Liver (tissue), 9 donors: Measurements from ENCODE around the gene SLC7A10. TPM values are rescaled to one million over a fixed set of nuclear protein-coding genes. Genes with fewer than 3 reads are reported as not detected.

ENCODE experiments used
- DNase-seq: peaks from one replicate; pipeline ENCODE4 v3.0.0-alpha.2; 2017; ENCODE audit warnings: low spot score
- H3K27ac ChIP-seq, 2 donors: one replicate each; pipeline ENCODE4 v1.7.0; 2013; ENCODE audit warnings: inconsistent platforms in 2 of 2, low read length in 2 of 2, control low read depth in 1 of 2, low read depth in 1 of 2, mild to moderate bottlenecking in 1 of 2
- H3K27me3 ChIP-seq, 4 donors: one replicate each; pipeline versions ENCODE4 v1.6.1 to v1.7.0; 2013; ENCODE audit warnings: low read length in 3 of 4, inconsistent platforms in 1 of 4, mild to moderate bottlenecking in 1 of 4, moderate library complexity in 1 of 4; ENCODE audit not compliant: control insufficient read depth in 4 of 4, insufficient read depth in 4 of 4
- H3K36me3 ChIP-seq, 4 donors: one replicate each; pipeline versions ENCODE4 v1.6.1 to v1.7.0; 2013; ENCODE audit warnings: low read length in 3 of 4, mild to moderate bottlenecking in 3 of 4, low read depth in 1 of 4, moderate library complexity in 1 of 4; ENCODE audit not compliant: control insufficient read depth in 4 of 4, insufficient read depth in 3 of 4
- H3K4me1 ChIP-seq, 4 donors: one replicate each; pipeline versions ENCODE4 v1.6.1 to v1.7.0; 2013; ENCODE audit warnings: low read length in 3 of 4, mild to moderate bottlenecking in 3 of 4, moderate library complexity in 1 of 4; ENCODE audit not compliant: control insufficient read depth in 4 of 4, insufficient read depth in 4 of 4
- H3K4me3 ChIP-seq, 3 donors: one replicate each; pipeline versions ENCODE4 v1.6.1 to v1.7.0; 2013; ENCODE audit warnings: low read length in 3 of 3, control low read depth in 1 of 3, low read depth in 1 of 3, mild to moderate bottlenecking in 1 of 3
- H3K9ac ChIP-seq, 2 donors: one replicate each; pipeline ENCODE4 v1.7.0; 2013; ENCODE audit warnings: low read length in 2 of 2, mild to moderate bottlenecking in 2 of 2, moderate library complexity in 2 of 2, control low read depth in 1 of 2, low read depth in 1 of 2
- H3K9me3 ChIP-seq, 4 donors: one replicate each; pipeline versions ENCODE4 v1.6.1 to v1.7.0; 2013; ENCODE audit warnings: low read length in 3 of 4; ENCODE audit not compliant: control insufficient read depth in 4 of 4
- ATF3 ChIP-seq: IDR thresholded peaks from 2 replicates; pipeline ENCODE4 v1.6.1; 2016; ENCODE audit warnings: antibody characterized with exemption
- CTCF ChIP-seq: fragments of 150-350 bp; IDR thresholded peaks from 2 replicates; pipeline ENCODE4 v1.5.1; 2017; ENCODE audit warnings: improper control_type of control experiment, low read depth, low read length; ENCODE audit not compliant: missing input control
- FOXA1 ChIP-seq: IDR thresholded peaks from 2 replicates; pipeline ENCODE4 v1.6.1; 2016; ENCODE audit warnings: antibody characterized with exemption
- FOXA2 ChIP-seq: IDR thresholded peaks from 2 replicates; pipeline ENCODE4 v1.6.1; 2016; ENCODE audit warnings: antibody characterized with exemption
- GABPA ChIP-seq, 2 donors: IDR thresholded peaks in 1 of 2; conservative IDR thresholded peaks in 1 of 2; 2 replicates each; pipeline ENCODE4 v1.6.1; 2016; ENCODE audit warnings: antibody characterized with exemption in 2 of 2, mild to moderate bottlenecking in 1 of 2, moderate library complexity in 1 of 2
- HNF4A ChIP-seq, 2 donors: conservative IDR thresholded peaks; 2 replicates each; pipeline ENCODE4 v1.6.1; 2016; ENCODE audit warnings: antibody characterized with exemption in 2 of 2, mild to moderate bottlenecking in 2 of 2
- HNF4G ChIP-seq: IDR thresholded peaks from 2 replicates; pipeline ENCODE4 v1.6.1; 2016; ENCODE audit warnings: antibody characterized with exemption
- MAX ChIP-seq: IDR thresholded peaks from 2 replicates; pipeline ENCODE4 v1.6.1; 2016; ENCODE audit warnings: antibody characterized with exemption
- RAD21 ChIP-seq, 2 donors: IDR thresholded peaks; 2 replicates each; pipeline ENCODE4 v1.6.1; 2016; ENCODE audit warnings: antibody characterized with exemption in 2 of 2, mild to moderate bottlenecking in 2 of 2
- REST ChIP-seq: IDR thresholded peaks from 2 replicates; pipeline ENCODE4 v1.6.1; 2016; ENCODE audit warnings: antibody characterized with exemption, mild to moderate bottlenecking
- RXRA ChIP-seq, 2 donors: IDR thresholded peaks; 2 replicates each; pipeline ENCODE4 v1.6.1; 2017 to 2018; ENCODE audit warnings: antibody characterized with exemption in 2 of 2, mild to moderate bottlenecking in 1 of 2
- SP1 ChIP-seq: IDR thresholded peaks from 2 replicates; pipeline ENCODE4 v1.6.1; 2018; ENCODE audit warnings: antibody characterized with exemption, mild to moderate bottlenecking
- TAF1 ChIP-seq: conservative IDR thresholded peaks from 2 replicates; pipeline ENCODE4 v1.6.1; 2016; ENCODE audit warnings: antibody characterized with exemption, mild to moderate bottlenecking
- ZBTB33 ChIP-seq: IDR thresholded peaks from 2 replicates; pipeline ENCODE4 v1.6.1; 2016; ENCODE audit warnings: antibody characterized with exemption
- WGBS: extraction: QIAGEN DNeasy Blood & Tissue Kit; methylation state at CpG from one replicate; pipeline ENCODE4 v1.1.7; 2013; 5-methylcytosine and 5-hydroxymethylcytosine counted together
- polyA plus RNA-seq, 2 donors: library from polyadenylated mRNA; stranded (reverse) in 1 of 2; unstranded in 1 of 2; fragments of 200-250 nt in 1 of 2; fragments of >200 nt in 1 of 2; fragmentation: Nextera tagmentation in 1 of 2; extraction: Ambion mirVana in 1 of 2; gene quantifications; one replicate each; pipeline versions ENCODE4 v1.2.1 to v1.2.3, GENCODE V29; 2013 to 2015
- total RNA-seq, 2 donors: library from RNA; depleted of rRNA; stranded (reverse); fragments of >200 nt; gene quantifications; one replicate each; pipeline ENCODE4 v1.2.3, GENCODE V29; 2014
- donor health status: healthy.
- donor health status: healthy.
- donor health status: healthy.
- donor health status: healthy.
- donor health status: healthy.

The SLC7A10 gene
- total and polyA plus RNA-seq, 4 donors: not detected

- Histone ChIP-seq H3K27ac (no peak overlapping the region), H3K4me3 (no peak overlapping the region), H3K27me3 (no peaks in the 10 kb centered on the region), H3K4me1 (peaks cover 0 to 6% (median 3%) of the 10 kb centered on the region in 4 donors), H3K9ac (no peak overlapping the region), H3K9me3 (no peaks in the 10 kb centered on the region), H3K36me3 (no peaks in the 10 kb centered on the region)
- TF ChIP-seq SP1 (no peak), HNF4A (conservative IDR thresholded peaks at IDR 0.05) (no peak), RAD21 (IDR thresholded peaks at IDR 0.05) (no peak), CTCF (no peak), MAX (no peak), FOXA1 (no peak), RXRA (IDR thresholded peaks at IDR 0.05) (no peak), ATF3 (no peak), GABPA (IDR thresholded peaks at IDR 0.05 in 1 of 2, conservative IDR thresholded peaks at IDR 0.05 in 1 of 2) (no peak)
- no peak for DNase-seq
- 94% methylated on average over 2 of the region's 2 CpGs for WGBS
Measured at GRCh38 chr19:33257828-33258227, 32.2 kb upstream of the SLC7A10 start.

- H3K27ac ChIP-seq: no peak overlapping the region
- no peak overlapping the region for H3K4me3 ChIP-seq
- no peaks in the 10 kb centered on the region for H3K36me3 ChIP-seq
- TF ChIP-seq HNF4G: no peak
- no peak for TF ChIP-seq FOXA1
- TF ChIP-seq SP1: no peak
- no peak for TF ChIP-seq FOXA2
- TF ChIP-seq TAF1: no peak
- no peak for TF ChIP-seq RAD21 (IDR thresholded peaks at IDR 0.05)
- H3K4me1 ChIP-seq: peaks cover 0 to 6% (median 4%) of the 10 kb centered on the region in 4 donors
- H3K9ac ChIP-seq: no peak overlapping the region
- no peaks in the 10 kb centered on the region for H3K9me3 ChIP-seq
- no peaks in the 10 kb centered on the region for H3K27me3 ChIP-seq
- no peak for DNase-seq
- 83% methylated on average over 7 of the region's 7 CpGs for WGBS
Measured at GRCh38 chr19:33256261-33256660, 30.6 kb upstream of the SLC7A10 start.

- DNase-seq: no peak
- no peak overlapping the region for H3K4me3 ChIP-seq
- no peaks in the 10 kb centered on the region for H3K9me3 ChIP-seq
- H3K9ac ChIP-seq: no peak overlapping the region
- 87% methylated on average over 7 of the region's 7 CpGs for WGBS
- H3K27ac ChIP-seq: no peak overlapping the region
- no peak for TF ChIP-seq RAD21 (IDR thresholded peaks at IDR 0.05)
- TF ChIP-seq GABPA (IDR thresholded peaks at IDR 0.05 in 1 of 2, conservative IDR thresholded peaks at IDR 0.05 in 1 of 2): no peak
- TF ChIP-seq HNF4G: no peak
- TF ChIP-seq ZBTB33: no peak
- TF ChIP-seq REST: no peak
- no peak for TF ChIP-seq RXRA (IDR thresholded peaks at IDR 0.05)
- H3K27me3 ChIP-seq: no peaks in the 10 kb centered on the region
- H3K4me1 ChIP-seq: peaks cover 0 to 2% (median 1%) of the 10 kb centered on the region in 4 donors
- no peaks in the 10 kb centered on the region for H3K36me3 ChIP-seq
Measured at GRCh38 chr19:33255781-33256180, 30.1 kb upstream of the SLC7A10 start.
